Measurements from ENCODE around the gene KCTD10.

Gene KCTD10, protein sequence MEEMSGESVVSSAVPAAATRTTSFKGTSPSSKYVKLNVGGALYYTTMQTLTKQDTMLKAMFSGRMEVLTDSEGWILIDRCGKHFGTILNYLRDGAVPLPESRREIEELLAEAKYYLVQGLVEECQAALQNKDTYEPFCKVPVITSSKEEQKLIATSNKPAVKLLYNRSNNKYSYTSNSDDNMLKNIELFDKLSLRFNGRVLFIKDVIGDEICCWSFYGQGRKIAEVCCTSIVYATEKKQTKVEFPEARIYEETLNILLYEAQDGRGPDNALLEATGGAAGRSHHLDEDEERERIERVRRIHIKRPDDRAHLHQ

DNA sequence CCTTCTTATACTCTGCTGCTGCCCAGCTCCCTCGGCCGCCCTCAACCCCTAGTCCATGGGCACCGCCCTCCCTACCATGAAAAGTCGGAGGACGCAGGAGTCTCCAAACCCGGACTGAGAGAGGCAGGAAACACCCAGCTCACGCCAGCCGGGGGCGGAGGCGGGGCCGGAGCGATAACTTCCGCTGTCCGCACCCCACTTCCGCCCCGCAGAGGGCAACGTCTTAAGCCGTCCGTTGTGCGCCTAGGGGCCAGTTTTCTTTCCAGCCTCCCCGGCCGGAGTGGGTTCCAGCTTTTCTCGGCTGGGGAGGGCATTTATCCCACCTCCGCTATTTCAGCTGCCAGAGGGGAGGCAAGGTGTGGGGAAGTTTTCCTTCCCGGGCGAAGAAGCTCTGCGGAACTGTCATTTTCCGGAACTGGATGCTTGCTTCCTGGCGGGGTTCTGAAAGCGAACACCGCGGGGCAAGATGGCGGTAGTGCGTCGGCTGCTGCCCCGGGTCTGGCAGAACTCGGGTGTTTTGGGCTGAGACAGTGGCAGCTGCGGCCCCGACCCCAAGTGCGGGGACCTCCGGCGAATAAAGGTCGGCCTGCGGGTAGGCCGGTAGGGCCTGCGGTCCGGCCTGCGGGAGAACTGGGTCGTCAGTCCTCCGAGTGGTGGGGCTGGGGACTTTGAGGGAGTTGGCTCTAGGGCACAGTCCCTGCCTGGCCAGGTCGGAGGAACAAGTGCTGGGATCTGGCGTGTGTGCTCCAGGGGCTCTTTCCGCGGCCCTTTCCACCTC is at the start of gene KCTD10, which contains the start of gene UBE3B:
KCTD10 (minus strand) TSS at position 116 of the 778 bp plus-strand sequence; CDS start at position 78, 38 bp downstream.
UBE3B (plus strand) TSS at position 450 of the 778 bp plus-strand sequence. CDS start 5,918 bp downstream, outside the sequence.
- DNase-seq, result peak; percentile 82 to 86

DNA sequence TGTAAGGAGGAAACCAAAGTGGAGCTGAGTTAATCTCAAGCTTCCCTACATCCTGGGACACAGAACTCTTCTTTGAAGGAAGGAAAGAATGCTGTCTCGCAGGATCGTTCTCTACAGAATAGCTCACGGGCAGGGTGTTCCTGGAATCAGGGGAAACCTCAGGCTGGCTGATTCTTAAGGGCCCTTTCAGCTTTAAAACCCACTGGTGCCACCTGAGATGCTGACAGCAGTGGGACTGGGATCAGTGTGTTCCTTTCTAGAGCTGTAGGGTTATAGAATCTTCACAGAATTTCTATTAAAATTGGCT is 48.1 kb upstream of the KCTD10 start:
- no peak for DNase-seq

DNA sequence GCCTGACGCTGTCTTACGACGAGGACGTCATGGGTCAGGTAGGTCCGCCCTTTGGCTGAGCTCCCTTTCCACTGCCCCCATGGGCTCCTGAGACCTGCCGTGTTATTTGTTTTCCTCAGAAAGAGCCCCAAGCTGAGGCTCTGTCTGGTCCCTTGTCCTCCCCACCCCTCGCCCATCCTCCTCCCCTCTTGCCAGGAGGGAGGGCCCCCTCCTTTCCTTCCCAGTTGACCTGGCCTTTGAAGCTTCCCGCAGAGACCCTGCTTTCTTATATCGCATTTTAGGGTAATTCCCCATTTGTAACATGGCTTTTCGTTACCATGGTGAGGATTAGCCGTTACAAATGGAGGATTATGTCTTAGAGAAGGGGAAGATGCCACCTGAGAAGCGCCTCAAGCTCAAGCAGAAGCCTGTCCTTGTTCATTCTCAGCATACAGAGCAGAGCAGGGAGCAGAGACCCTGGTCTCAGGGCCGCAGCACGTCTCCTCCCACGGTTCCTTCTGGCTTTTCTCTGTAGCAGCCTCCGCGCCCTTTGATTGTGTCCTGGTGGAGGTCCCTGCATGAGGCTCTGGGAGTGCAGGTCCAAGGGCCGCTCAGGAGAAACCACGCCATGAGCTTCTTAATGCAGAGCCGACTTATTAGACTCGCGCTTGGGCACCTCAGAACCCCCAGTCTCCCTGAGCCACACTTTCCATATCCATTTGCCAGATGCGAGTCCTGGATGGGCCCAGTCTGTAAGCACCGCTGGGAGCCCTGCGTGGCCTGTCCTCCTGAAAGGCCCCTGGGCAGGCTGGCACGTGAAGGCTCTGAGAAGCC is 47.6 kb upstream of the KCTD10 start:
- no peak for DNase-seq

DNA sequence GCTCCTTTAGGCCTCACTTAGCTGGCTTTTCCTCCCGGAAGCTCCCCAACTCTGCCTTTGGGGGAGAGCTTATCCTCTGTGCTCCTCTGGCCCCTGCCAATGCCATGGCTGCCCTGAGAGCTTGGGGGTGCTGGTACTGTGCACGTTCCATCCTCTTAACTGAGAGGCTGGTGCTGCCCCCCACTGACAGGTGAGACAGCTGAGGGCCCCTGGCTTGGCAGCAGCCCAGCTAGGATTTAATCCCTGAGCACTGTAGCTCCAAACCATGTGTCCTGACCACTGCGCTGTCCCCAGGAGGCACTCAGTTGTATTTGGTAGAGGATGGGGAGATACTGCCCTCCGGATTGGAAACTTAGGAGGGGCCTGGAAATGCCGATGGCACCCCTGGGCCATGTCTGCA is 46.4 kb upstream of the KCTD10 start:
- no peak for DNase-seq

DNA sequence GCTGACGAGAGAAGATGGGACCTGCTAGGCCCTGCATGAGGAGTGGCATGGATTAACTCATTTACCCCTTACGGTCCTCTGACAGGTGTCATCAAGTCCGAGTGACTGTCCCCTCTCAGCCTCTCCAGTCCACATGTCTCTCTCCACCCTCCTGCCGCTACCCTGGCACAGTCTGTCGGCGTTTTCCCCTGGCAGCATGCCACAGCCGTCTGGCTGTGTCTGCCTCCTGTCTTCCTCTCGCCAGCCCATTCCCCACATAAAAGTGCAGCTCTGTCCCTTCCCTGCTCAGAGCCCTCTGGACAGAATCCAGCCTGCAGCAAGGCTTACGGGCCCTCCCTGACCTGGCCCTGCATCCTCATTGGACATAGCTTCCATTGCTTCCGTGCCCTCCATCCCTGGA is 46.0 kb upstream of the KCTD10 start:
- no peak for DNase-seq

DNA sequence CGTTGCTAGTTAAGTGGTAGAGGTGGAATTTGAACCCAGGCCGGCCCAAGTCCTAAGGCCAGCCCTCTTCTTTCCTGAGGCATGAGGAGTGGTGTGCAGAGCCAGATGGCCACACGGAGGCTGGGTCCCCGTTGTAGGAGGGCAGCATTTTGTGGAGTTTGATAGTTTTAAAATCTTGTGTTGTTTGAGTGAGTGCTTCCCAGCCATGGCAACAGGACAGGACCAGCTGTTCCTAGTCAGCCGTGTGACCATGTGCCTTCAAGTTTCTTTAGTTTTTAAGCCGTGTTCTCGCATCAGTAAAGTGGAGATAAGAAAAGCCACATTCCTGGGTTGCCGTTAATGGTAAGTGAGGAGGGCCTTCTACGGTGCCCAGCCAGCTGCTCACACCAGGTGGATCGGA is 44.7 kb upstream of the KCTD10 start:
- no peak for DNase-seq

DNA sequence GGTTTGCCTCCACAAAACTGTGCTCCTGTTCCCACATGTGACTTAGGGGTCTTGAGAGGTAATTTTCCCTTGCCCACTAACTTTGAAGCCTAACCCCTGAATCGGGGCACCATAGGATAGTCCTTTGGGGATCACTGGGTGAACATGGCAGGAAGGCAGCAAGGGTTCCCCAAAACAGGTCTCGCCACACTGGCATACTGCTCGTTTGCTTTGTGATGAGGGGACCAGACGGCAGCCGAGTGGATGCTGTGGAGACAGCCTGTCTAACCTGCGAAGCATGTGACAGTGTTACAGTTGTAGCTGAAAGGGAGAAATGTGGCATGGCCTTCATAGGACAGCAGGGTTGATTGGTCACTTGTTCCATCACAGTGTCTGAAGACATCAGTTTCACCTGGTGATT is 42.7 kb upstream of the KCTD10 start:
- DNase-seq, result no peak

DNA sequence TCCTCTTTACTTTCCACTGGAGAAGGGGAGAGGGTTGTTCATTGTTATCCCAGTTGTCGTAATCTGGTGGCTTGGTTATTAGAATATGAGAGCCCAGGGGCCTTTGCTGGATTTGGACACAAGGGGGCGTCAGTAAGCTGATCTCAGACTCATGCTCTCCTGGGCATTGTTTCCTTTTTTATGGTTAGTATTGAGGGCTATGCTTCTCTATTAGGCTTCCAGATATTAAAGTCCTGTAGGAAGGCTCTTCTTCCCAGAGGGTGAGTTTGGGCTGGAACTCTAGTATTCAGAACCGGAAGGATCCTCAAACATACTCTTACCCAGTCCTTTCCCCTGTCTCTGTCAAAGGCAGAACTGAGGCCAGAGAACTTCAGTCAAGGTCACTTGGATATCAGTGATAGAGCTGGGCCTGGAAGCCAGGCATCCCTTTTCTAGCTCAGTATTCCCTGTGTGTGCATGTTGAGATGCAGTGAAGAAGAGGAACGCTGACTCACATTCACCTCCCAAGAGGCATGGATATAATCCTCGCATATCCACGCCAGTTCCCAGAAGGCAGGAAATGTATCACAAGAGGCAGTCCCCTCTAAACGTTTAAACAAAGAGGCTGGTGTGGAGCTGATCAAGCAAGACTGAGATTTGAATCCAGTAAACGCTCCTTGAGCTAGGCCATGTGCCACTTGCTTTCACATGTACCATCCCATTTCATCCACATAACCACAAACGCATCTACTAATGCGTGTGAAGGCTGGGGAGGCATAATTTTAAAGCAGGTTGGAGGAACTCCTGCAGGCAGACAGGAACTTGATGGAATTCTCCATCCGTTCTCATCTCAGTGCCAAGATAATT is 41.9 kb upstream of the KCTD10 start:
- DNase-seq, result peak; percentile 34 to 54

DNA sequence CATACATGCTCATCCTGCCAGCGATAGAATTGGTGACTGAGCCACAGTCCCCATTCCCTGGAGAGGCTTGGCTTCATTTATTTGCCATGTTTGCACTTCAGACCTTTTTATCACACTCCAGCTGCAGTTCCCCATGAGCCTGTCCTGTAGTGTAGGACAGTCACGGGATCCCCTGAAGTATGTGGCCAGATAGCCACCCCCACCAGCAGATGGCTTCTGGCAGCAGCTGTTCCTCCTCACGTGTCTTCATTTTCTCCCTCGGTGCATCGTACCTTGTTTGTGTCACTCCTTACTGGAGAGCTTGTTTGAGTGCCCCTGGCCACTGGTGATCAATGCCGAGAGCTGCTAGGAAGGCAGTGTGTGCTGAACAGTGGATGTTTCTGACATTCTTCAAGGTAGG is 40.5 kb upstream of the KCTD10 start:
- no peak for DNase-seq

DNA sequence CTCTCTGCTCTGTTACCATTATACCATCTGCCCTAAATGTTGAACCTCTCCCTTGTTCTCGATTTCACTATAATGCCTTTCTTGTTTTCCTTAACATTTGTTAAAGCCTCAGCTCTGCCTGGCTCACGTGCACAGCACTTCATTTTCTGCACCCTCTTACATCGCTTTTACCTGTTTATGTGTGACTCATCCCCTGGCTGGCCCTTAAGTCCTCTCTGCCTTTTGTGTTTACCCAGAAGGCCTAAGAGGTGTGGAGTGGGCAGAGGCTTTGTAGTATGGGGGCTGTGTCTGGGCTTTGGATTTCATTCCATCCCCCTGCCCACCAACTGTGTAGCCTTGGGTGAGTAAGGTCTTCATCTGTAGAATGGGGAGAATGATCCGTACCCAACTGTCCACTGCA is 36.9 kb upstream of the KCTD10 start:
- DNase-seq, result no peak

DNA sequence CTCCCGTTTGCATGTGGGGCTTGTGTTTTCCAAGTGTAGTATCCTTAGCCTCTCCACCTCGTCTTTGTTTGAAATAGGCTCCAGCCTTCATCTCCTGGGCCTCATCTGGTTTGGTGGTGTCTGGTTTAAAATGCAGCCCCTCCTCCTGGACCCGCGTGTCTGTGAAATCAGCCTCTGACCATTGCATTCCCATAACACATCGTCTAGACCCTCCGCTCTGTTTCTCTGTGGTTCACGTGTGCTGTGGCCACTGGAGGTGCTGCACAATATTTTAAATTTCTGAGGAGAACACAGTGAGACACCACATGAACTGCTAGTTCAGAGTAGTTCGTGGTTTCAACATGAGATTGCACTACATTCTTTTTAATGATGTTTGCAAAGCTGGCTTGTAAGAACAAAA is 36.0 kb upstream of the KCTD10 start:
- no peak for DNase-seq

DNA sequence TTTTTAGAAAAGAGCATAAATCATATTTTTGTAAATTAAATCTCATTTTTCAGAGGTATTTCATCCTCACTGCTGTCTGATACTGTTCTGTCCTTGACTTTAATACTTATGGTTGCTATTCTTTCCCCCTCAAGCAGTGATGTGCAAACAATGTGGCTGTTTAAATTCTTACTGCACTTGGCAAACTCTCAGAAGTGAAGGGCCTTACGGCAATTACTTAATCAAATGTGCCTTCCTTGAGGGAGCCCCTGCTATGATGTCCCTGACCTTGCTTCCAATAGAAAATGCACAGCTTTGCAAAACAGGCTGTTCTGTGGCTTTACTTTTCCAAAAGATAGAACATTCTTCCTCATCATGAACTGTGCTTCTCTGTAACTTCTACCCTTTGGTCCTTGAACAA is 35.5 kb upstream of the KCTD10 start:
- no peak for DNase-seq

DNA sequence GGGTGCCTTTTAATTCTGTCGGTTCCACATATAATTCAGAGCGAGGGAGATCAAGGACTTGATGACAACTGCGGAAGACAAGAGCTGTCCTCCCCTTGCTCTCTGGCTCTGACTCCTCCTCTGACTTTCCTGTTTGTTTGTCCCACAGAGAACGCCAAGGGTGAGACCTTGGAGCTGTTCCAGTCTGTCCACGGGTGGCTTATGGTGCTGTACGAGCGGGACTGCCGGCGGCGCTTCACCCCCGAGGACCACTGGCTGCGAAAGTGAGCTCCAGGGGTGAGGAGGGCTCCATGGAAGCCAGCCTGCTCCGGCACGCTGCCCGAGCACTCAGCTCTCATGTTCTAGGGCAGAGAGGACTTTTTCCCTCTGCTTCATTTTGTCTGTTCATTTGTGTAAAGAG is 33.1 kb upstream of the KCTD10 start:
- DNase-seq, result no peak

DNA sequence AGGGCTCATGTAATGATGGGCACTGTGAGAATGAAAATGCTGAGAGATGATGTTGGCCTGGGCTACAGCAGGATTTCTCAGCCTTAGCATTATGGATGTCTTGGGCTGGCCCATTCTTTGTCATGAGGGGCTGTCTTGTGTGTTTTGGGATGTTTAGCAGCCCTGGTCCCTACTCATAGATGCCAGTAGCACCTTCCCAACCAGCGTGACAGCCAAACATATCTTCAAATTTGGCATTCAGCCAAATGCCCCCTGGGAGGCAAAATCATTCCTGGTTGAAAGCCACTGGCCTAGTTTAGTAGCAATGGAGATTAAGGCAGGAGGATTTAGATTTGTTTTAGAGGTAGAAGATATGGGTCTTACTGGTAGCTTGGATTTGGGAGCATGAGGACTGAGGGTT is 27.0 kb upstream of the KCTD10 start:
- DNase-seq, result no peak

DNA sequence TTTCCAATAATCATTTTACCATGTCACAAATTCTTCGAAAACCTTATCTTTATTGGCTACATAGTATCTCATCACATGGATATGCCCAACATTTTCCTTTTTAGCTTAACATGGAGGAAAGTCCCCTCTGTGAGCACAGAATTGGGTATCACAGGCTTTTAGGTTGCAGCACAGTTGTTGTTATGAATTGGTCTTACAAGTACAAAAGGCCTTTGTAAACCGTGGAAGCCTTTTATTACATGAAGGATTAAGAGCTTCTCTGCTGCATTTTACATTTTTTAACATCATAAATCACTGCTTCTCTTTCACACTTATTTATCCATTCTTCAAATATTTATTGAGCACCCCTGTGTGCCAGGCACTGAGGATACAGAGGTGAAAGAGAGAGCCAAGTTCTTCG is 26.5 kb upstream of the KCTD10 start:
- DNase-seq, result no peak

DNA sequence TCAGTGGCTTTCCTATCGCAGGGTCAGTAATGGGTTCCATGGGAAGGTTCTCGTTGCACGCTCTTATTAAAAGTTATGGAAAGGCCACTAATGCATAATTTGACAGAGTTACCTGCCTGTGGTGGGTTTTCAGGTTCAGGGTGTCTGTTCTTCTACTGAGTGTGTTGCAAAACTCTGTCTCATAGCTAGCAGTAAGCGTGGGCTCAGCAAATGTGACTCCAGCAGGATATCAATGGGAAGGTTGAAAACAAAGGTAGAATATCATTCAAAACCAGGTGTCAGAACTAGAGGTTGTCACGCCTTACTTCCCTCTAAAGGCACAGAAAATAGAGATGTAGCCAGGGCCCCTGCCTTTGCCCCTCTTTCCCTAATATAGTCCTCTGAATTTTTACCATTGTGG is 25.2 kb upstream of the KCTD10 start:
- DNase-seq, result no peak

DNA sequence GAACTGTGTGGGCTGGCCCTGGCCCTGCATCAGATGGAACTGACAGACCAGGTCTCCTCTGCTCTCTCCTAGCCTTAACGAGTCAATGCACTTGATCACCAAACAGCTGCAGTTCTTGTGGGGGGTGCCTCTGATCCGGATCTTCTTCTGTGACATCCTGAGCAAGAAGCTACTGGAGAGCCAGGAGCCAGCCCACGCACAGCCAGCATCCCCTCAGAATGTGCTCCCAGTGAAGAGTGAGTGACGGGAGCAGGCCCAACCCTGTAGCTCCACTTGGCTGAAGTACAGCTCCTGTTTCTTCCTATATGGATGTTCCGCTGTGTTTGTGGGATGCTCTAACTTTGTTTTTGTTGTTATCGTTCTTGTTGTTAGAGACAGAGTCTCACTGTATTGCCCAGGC is 24.2 kb upstream of the KCTD10 start:
- DNase-seq, result no peak

DNA sequence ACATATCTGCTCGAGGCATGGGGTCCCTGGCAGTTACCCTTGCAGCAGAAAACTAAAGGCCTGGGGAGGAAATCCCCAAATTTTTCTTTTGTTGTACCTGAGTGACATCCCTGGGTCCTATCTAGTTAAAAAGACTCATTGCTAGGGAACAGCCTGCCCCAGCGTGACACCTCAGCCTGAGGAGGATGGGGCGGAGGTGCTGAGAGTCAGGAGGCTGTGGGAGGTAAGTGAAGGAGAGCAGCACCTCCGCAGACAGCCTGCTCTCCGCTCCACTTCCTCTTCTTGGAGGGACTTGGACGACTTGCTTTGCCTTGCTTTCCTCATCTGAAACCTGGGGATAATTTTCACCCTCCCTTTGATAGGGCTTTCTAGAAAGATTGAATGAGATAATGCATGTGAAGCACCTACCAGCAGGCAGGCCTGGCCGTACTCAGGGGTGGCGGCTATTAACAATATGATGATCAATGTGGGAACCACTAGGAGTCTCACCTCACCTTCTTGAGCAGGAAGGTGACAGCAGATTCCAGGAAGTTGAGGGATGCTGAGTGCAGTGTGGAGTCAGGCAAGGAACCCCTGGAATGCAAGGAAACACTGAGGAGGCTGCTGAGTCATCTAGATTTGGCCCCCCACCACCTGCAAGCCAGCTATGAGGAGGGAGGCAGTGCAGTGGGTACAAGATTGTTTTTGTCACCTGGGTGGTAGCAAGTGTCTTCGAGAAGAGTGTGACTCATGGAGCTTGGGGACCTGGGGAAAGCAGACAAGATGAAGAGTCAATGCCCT is 23.5 kb upstream of the KCTD10 start:
- no peak for DNase-seq

DNA sequence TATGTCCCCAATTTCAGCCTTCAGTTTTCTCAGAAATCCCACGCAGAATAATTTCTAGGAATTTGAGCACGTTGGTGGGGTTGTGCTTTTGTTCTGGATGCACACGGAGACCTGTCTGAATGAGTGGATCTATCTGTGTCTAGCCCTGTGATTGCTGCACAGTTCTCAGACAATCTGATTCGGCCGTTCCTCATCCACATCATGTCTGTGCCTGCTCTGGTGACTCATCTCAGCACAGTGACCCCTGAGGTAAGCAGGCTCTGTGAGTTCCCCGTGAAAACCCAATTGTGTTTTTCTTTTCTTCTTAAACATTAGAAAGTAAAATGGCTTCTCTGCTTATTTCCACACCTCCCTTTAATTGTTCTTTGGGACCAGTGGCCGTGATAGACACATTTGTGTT is 20.6 kb upstream of the KCTD10 start:
- no peak for DNase-seq

DNA sequence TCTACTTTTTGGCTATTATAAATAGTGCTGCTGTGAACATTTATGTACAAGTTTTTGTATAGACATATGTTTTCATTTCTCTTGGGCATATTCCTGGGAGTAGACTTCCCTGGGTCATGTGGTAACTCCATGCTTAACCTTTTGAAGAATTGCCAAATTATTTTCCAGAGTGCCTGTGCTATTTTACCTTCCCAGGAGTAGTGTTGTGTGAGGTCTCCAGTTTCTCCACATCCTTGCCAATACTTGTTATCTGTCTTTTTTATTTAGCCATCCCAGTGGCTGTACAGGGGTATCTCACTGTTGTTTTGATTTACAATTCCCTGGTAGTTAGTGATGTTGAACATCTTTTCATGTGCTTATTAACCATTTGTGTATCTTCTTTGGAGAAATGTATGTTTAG is 19.2 kb upstream of the KCTD10 start:
- no peak for DNase-seq

DNA sequence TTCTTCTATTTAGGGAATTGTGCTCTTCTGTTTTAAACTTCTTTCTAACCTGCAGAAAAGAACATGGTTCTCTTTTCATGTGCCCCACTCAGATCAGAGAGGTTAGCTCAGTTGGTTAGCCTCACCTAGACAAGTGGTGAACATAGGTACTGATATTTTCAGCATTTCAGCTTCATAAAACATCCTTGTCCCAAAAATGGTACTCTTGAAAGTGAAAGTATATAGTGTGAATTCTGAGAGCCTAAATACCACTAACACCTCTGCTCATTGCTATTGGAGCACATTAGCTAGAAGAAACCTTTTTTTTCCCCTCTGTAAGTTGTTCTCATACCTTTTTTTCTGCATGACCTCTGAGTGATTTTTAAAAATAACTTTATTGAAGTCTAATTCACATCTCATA is 17.9 kb upstream of the KCTD10 start:
- DNase-seq, result no peak

DNA sequence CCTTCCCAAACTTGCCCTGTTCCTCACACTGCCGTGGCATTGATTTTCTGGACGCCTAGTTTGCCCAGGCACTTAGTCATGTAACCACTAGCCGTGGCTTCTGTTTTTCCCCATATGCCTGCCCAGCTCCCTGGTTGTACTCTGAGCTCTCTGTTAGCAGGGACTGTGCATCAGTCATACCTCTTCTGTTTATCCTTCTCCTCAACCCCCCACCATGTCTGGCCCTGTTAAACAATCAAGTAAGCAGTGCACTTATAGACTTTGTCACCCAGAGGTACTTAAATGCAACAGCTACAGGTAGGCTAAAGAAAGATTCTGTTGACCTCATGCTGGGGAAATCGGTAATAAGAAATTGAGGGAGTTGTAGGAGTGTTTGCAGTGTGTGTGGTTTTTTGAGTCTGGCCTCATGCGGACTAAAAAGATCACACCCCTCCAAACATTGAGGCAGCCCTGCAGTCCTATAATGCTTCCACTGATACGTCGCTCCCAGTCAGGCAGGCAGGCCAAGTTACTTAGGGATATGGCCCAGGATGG is 17.3 kb upstream of the KCTD10 start:
- no peak for DNase-seq

Data from CD4-positive, alpha-beta T cell treated with Interleukin-1 beta for 1 hour (primary cell).